Measurements from ENCODE around the gene SBK2.

GRCh38 chr19:55490478-55491432, 46.2 kb downstream of the SBK2 start:
- no peak for TF ChIP-seq CREB1 (IDR thresholded peaks at IDR 0.05)
- no peak for TF ChIP-seq CREB1 (CRISPR knock-in tag; IDR thresholded peaks at IDR 0.05)
- TF ChIP-seq POLR2A (conservative IDR thresholded peaks at IDR 0.05) = no peak
- no peak for TF ChIP-seq SP2 (IDR thresholded peaks at IDR 0.05; ENCODE audit: extremely low read depth, low read depth, low read length, poor library complexity, severe bottlenecking)
- no peak for TF ChIP-seq SMC3 (conservative IDR thresholded peaks at IDR 0.05; ENCODE audit: insufficient read depth, low read depth, low read length)
- TF ChIP-seq ZFP1 (CRISPR knock-in tag; IDR thresholded peaks at IDR 0.05) = no peak
- TF ChIP-seq, protein P1, sequence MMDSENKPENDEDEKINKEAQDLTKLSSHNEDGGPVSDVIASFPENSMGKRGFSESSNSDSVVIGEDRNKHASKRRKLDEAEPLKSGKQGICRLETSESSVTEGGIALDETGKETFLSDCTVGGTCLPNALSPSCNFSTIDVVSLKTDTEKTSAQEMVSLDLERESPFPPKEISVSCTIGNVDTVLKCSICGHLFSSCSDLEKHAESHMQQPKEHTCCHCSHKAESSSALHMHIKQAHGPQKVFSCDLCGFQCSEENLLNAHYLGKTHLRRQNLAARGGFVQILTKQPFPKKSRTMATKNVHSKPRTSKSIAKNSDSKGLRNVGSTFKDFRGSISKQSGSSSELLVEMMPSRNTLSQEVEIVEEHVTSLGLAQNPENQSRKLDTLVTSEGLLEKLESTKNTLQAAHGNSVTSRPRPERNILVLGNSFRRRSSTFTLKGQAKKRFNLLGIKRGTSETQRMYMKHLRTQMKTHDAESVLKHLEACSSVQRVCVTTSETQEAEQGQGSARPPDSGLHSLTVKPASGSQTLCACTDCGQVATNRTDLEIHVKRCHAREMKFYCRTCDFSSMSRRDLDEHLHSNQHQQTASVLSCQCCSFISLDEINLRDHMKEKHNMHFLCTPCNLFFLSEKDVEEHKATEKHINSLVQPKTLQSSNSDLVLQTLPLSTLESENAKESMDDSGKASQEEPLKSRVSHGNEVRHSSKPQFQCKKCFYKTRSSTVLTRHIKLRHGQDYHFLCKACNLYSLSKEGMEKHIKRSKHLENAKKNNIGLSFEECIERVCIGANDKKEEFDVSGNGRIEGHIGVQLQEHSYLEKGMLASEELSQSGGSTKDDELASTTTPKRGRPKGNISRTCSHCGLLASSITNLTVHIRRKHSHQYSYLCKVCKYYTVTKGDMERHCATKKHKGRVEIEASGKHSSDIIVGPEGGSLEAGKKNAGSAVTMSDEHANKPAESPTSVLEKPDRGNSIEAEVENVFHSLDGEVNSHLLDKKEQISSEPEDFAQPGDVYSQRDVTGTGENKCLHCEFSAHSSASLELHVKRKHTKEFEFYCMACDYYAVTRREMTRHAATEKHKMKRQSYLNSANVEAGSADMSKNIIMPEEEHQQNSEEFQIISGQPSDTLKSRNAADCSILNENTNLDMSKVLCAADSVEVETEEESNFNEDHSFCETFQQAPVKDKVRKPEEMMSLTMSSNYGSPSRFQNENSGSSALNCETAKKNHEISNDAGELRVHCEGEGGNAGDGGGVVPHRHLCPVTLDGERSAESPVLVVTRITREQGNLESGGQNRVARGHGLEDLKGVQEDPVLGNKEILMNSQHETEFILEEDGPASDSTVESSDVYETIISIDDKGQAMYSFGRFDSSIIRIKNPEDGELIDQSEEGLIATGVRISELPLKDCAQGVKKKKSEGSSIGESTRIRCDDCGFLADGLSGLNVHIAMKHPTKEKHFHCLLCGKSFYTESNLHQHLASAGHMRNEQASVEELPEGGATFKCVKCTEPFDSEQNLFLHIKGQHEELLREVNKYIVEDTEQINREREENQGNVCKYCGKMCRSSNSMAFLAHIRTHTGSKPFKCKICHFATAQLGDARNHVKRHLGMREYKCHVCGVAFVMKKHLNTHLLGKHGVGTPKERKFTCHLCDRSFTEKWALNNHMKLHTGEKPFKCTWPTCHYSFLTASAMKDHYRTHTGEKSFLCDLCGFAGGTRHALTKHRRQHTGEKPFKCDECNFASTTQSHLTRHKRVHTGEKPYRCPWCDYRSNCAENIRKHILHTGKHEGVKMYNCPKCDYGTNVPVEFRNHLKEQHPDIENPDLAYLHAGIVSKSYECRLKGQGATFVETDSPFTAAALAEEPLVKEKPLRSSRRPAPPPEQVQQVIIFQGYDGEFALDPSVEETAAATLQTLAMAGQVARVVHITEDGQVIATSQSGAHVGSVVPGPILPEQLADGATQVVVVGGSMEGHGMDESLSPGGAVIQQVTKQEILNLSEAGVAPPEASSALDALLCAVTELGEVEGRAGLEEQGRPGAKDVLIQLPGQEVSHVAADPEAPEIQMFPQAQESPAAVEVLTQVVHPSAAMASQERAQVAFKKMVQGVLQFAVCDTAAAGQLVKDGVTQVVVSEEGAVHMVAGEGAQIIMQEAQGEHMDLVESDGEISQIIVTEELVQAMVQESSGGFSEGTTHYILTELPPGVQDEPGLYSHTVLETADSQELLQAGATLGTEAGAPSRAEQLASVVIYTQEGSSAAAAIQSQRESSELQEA (IDR thresholded peaks at IDR 0.05; ENCODE audit: low read depth) = no peak
- TF ChIP-seq, protein P2, sequence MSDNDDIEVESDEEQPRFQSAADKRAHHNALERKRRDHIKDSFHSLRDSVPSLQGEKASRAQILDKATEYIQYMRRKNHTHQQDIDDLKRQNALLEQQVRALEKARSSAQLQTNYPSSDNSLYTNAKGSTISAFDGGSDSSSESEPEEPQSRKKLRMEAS (CRISPR knock-in tag; IDR thresholded peaks at IDR 0.05) = no peak
- no peak for TF ChIP-seq SP1 (CRISPR knock-in tag; IDR thresholded peaks at IDR 0.05)
